ENCODE measurements around the gene INO80. TPM values are rescaled to one million over a fixed set of nuclear protein-coding genes. Genes with fewer than 3 reads are reported as not detected.

Gene INO80
- total RNA-seq, 6 experiments from 2014 or later, result 18.3 to 23.6 (median 19.4) TPM

DNA sequence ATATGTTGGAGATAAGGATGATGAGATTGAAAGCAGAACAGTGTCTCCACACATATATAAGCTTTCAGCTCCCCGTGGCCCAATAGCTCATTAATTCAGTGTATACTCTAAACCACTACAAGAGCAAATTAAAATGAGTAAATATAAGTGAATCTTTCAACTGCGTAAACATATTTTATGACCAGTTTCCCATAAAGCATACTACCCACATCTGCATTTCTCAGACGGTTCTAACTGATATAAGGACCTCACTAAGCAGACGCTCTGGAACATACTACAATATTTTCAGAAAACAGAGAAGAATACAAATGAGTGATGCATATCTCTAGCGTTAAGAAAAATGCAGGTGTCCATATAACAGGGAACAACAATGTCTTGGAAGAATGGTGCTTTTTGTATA is 73.2 kb downstream of the INO80 start:
- H3K27me3 Mint-ChIP-seq (ENCODE audit: insufficient read depth), result peaks cover 4% of the 10 kb centered on the region
- peaks cover 14% of the 10 kb centered on the region for H3K4me1 Mint-ChIP-seq (ENCODE audit: low read depth)
- no peak for DNase-seq
- H3K4me3 Mint-ChIP-seq, result no peak overlapping the region
- TF ChIP-seq, protein P1, sequence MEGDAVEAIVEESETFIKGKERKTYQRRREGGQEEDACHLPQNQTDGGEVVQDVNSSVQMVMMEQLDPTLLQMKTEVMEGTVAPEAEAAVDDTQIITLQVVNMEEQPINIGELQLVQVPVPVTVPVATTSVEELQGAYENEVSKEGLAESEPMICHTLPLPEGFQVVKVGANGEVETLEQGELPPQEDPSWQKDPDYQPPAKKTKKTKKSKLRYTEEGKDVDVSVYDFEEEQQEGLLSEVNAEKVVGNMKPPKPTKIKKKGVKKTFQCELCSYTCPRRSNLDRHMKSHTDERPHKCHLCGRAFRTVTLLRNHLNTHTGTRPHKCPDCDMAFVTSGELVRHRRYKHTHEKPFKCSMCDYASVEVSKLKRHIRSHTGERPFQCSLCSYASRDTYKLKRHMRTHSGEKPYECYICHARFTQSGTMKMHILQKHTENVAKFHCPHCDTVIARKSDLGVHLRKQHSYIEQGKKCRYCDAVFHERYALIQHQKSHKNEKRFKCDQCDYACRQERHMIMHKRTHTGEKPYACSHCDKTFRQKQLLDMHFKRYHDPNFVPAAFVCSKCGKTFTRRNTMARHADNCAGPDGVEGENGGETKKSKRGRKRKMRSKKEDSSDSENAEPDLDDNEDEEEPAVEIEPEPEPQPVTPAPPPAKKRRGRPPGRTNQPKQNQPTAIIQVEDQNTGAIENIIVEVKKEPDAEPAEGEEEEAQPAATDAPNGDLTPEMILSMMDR (IDR thresholded peaks at IDR 0.05), result no peak
- H3K27ac Mint-ChIP-seq, result peak overlapping the region; percentile 20; the same call in 1 of the 2 replicates
- peaks cover 39% of the 10 kb centered on the region for H3K36me3 Mint-ChIP-seq (ENCODE audit: low read depth)
- H3K9me3 Mint-ChIP-seq, result no peaks in the 10 kb centered on the region

DNA sequence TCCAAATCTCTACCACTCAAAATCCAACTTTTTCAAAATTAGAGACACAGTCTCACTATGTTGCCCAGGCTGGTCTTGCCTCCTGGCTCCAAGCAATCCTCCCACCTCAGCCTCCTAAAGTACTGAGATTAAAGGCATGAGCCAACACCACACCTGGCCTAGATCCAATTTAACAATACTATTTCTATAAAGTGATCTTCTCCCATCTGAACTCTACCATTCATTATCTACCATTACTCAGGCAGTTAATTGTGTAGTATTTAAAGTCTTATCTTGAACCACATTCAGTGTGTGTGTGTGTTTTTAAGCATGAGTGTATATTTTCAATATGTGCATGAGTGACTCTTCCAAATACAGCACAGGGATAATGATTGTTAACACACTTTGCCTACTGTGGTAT is 77.0 kb downstream of the INO80 start:
- H3K4me3 Mint-ChIP-seq, result no peak overlapping the region
- DNase-seq, result no peak
- H3K36me3 Mint-ChIP-seq (ENCODE audit: low read depth), result peaks cover 36% of the 10 kb centered on the region
- no peaks in the 10 kb centered on the region for H3K27me3 Mint-ChIP-seq (ENCODE audit: insufficient read depth)
- H3K4me1 Mint-ChIP-seq (ENCODE audit: low read depth), result peaks cover 17% of the 10 kb centered on the region
- TF ChIP-seq, protein P1 (IDR thresholded peaks at IDR 0.05), result no peak
- no peaks in the 10 kb centered on the region for H3K9me3 Mint-ChIP-seq
- no peak overlapping the region; the same call in 1 of the 2 replicates for H3K27ac Mint-ChIP-seq

DNA sequence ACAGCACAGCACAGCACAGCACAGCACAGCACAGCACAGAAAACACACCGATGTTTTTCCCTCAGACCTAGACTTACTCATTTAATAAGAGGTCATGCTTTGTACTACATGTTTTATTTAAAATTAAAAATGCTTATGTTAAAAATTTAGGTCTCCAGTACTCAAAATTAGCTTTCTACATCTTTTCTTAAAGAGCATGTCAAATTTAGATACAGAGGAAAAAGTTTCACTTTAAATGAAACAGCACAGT is 84.1 kb downstream of the INO80 start:
- H3K36me3 Mint-ChIP-seq (ENCODE audit: low read depth), result peaks cover 17% of the 10 kb centered on the region
- H3K4me3 Mint-ChIP-seq, result no peak overlapping the region
- no peaks in the 10 kb centered on the region for H3K9me3 Mint-ChIP-seq
- TF ChIP-seq, protein P1 (IDR thresholded peaks at IDR 0.05), result no peak
- DNase-seq, result no peak
- peaks cover 26% of the 10 kb centered on the region for H3K4me1 Mint-ChIP-seq (ENCODE audit: low read depth)
- H3K27ac Mint-ChIP-seq, result no peak overlapping the region
- no peaks in the 10 kb centered on the region for H3K27me3 Mint-ChIP-seq (ENCODE audit: insufficient read depth)

DNA sequence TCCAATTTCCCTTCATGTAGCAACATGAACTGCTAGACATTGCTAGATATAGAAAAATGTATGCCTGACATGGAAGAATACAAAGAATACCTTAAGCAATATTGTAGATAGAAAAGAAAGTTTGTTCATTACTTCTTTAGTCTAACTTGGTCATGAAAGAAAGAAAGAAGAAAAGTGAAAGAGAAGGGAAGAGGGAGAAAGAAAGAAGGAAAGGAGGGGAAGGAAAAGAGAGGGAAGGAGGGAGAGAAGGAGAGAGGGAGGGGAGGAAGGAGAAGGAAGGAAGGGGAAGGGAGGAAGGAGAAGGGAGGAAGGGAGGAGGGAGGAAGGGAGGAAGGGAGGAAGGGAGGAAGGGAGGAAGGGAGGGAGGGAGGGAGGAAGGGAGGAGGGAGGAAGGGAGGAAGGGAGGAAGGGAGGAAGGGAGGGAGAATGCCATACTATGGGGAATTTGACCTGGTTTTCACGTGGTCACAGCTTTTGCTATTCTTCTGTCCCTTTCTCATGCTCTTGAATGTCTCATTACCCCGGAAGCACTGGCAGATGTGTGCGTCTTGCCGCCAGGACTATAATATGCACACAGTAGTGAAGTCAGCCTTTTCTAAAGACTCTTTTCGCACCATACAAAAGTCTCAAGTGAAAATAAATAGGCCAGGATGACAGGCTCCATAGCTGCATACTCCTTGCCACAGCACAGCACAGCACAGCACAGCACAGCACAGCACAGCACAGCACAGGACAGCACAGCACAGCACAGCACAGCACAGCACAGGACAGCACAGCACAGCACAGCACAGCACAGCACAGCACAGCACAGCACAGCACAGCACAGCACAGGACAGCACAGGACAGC is 84.6 kb downstream of the INO80 start:
- Mint-ChIP-seq H3K9me3 (no peaks in the 10 kb centered on the region), H3K27ac (peak overlapping the region; percentile 63), H3K4me3 (no peak overlapping the region), H3K36me3 (ENCODE audit: low read depth) (peaks cover 22% of the 10 kb centered on the region), H3K4me1 (ENCODE audit: low read depth) (peaks cover 26% of the 10 kb centered on the region), H3K27me3 (ENCODE audit: insufficient read depth) (no peaks in the 10 kb centered on the region)
- TF ChIP-seq, protein P1 (IDR thresholded peaks at IDR 0.05), result no peak
- DNase-seq, result no peak

DNA sequence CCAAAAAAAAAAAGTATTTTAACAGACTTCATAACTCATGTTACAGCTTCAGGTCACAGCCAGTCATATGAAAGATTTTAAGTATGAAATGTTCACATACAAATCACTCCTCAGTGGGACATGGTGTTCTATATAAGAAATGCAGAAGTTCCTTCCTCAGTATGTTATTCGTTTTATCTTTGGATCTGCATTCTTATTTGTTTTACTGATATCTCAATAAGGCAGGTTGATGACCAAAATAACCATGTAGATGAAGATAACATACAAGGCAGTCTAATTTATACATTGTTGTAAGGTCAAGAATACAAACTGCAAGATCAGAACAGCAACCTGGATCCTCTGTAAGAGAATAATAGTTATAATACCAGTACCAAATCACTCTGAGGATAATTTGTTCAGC is 87.2 kb downstream of the INO80 start:
- DNase-seq, result no peak
- Mint-ChIP-seq H3K27ac (no peak overlapping the region), H3K9me3 (no peaks in the 10 kb centered on the region), H3K4me1 (ENCODE audit: low read depth) (peaks cover 45% of the 10 kb centered on the region), H3K4me3 (no peak overlapping the region), H3K27me3 (ENCODE audit: insufficient read depth) (no peaks in the 10 kb centered on the region), H3K36me3 (ENCODE audit: low read depth) (peaks cover 31% of the 10 kb centered on the region)
- TF ChIP-seq, protein P1 (IDR thresholded peaks at IDR 0.05), result no peak
